GM23338 (cell line): ENCODE measurements around the gene PALS2. TPM values are rescaled to one million over a fixed set of nuclear protein-coding genes. Genes with fewer than 3 reads are reported as not detected.

Experiments used
- ATAC-seq: fragments of 200-7000 bp; cut with Tn5 transposase; 3 replicates; pipeline ENCODE4 v1.9.1; 2020
- DNase-seq: peaks from one replicate; pipeline ENCODE4 v3.0.0-alpha.2; 2015; ENCODE audit warnings: low spot score
- H2AFZ ChIP-seq: fragments of 200-600 bp; sonication (generic); 2 replicates; pipeline ENCODE4 v1.8.0; 2016; ENCODE audit warnings: antibody characterized with exemption, mild to moderate bottlenecking, moderate library complexity
- H3F3A ChIP-seq: fragments of 200-600 bp; sonication (generic); replicated peaks from 2 replicates; pipeline ENCODE4 v1.8.0; 2017; ENCODE audit warnings: antibody characterized with exemption, mixed run types, low read depth
- H3K27ac ChIP-seq: fragments of 200-600 bp; sonication (generic); 2 replicates; pipeline ENCODE4 v1.6.1; 2016; ENCODE audit warnings: low read depth
- H3K27me3 ChIP-seq: fragments of 200-600 bp; sonication (generic); 2 replicates; pipeline ENCODE4 v1.8.0; 2016; ENCODE audit warnings: mild to moderate bottlenecking, mixed run types, moderate library complexity; ENCODE audit not compliant: insufficient read depth
- H3K36me3 ChIP-seq: fragments of 200-600 bp; sonication (generic); 2 replicates; pipeline ENCODE4 v1.8.0; 2016; ENCODE audit warnings: mild to moderate bottlenecking; ENCODE audit not compliant: insufficient read depth
- H3K4me1 ChIP-seq: fragments of 200-600 bp; sonication (generic); 2 replicates; pipeline ENCODE4 v1.8.0; 2016; ENCODE audit warnings: mild to moderate bottlenecking, moderate library complexity; ENCODE audit not compliant: insufficient read depth
- H3K4me2 ChIP-seq: fragments of 200-600 bp; sonication (generic); 2 replicates; pipeline ENCODE4 v1.7.1; 2017; ENCODE audit warnings: mixed run types
- H3K4me3 ChIP-seq: fragments of 200-600 bp; sonication (generic); 2 replicates; pipeline ENCODE4 v1.6.1; 2016; ENCODE audit warnings: mixed run types
- H3K79me2 ChIP-seq: fragments of 200-600 bp; sonication (generic); replicated peaks from 2 replicates; pipeline ENCODE4 v1.8.0; 2017; ENCODE audit warnings: mild to moderate bottlenecking; ENCODE audit not compliant: insufficient read depth
- H3K9me2 ChIP-seq: fragments of 200-600 bp; sonication (generic); 2 replicates; pipeline ENCODE4 v1.8.0; 2017; ENCODE audit not compliant: insufficient read depth
- H4K20me1 ChIP-seq: fragments of 200-600 bp; sonication (generic); replicated peaks from 2 replicates; pipeline ENCODE4 v1.8.0; 2017; ENCODE audit warnings: mild to moderate bottlenecking; ENCODE audit not compliant: insufficient read depth
- H3K27ac Mint-ChIP-seq: 2 replicates; pipeline ENCODE4 v1.8.0; 2020; ENCODE audit warnings: inconsistent platforms, mild to moderate bottlenecking, moderate library complexity, mixed read lengths
- H3K27me3 Mint-ChIP-seq: 3 replicates; pipeline ENCODE4 v1.8.0; 2022; ENCODE audit warnings: low read depth, mild to moderate bottlenecking, moderate library complexity, mixed read lengths, inconsistent platforms; ENCODE audit not compliant: insufficient read depth, poor library complexity
- H3K36me3 Mint-ChIP-seq: 3 replicates; pipeline ENCODE4 v1.8.0; 2021; ENCODE audit warnings: low read depth, mild to moderate bottlenecking, inconsistent platforms, moderate library complexity, mixed read lengths
- H3K4me1 Mint-ChIP-seq: 3 replicates; pipeline ENCODE4 v1.8.0; 2020; ENCODE audit warnings: mild to moderate bottlenecking, inconsistent platforms, mixed read lengths
- H3K4me3 Mint-ChIP-seq: 3 replicates; pipeline ENCODE4 v1.8.0; 2021; ENCODE audit warnings: moderate library complexity, mild to moderate bottlenecking, inconsistent platforms, mixed read lengths
- H3K9me3 Mint-ChIP-seq: 3 replicates; pipeline ENCODE4 v1.8.0; 2020; ENCODE audit warnings: moderate library complexity, mild to moderate bottlenecking, inconsistent platforms, mixed read lengths
- CREB1 ChIP-seq: fragments of 250-450 bp; sonication (Bioruptor Pico); IDR thresholded peaks from 2 replicates; pipeline ENCODE4 v1.5.0; 2020; ENCODE audit warnings: low read depth, mild to moderate bottlenecking, moderate library complexity
- CTCF ChIP-seq, 2 experiments: fragments of 200-600 bp in 1 of 2; sonication (generic) in 1 of 2; conservative IDR thresholded peaks; 2 replicates each; pipeline versions ENCODE4 v1.5.1 to v1.6.1; 2016 to 2017; ENCODE audit warnings: antibody characterized with exemption in 2 of 2, low read depth in 2 of 2, mild to moderate bottlenecking in 2 of 2, moderate library complexity in 1 of 2
- ETS1 ChIP-seq: IDR thresholded peaks from 2 replicates; pipeline ENCODE4 v1.6.1; 2016; ENCODE audit warnings: antibody characterized with exemption
- EZH2 ChIP-seq: fragments of 200-600 bp; sonication (generic); IDR thresholded peaks from one replicate; pipeline ENCODE4 v1.8.0; 2017; ENCODE audit warnings: antibody characterized with exemption, mild to moderate bottlenecking, low read depth; ENCODE audit not compliant: unreplicated experiment
- EZH2phosphoT487 ChIP-seq: fragments of 200-600 bp; sonication (generic); IDR thresholded peaks from one replicate; pipeline ENCODE4 v1.8.1; 2018; ENCODE audit warnings: antibody characterized with exemption; ENCODE audit not compliant: unreplicated experiment
- JUNB ChIP-seq: IDR thresholded peaks from one replicate; pipeline ENCODE4 v1.6.1; 2016; ENCODE audit warnings: antibody characterized with exemption; ENCODE audit not compliant: unreplicated experiment
- NANOG ChIP-seq: IDR thresholded peaks from 2 replicates; pipeline ENCODE4 v1.6.1; 2016; ENCODE audit warnings: antibody characterized with exemption, borderline replicate concordance
- POLR2AphosphoS5 ChIP-seq: IDR thresholded peaks from 2 replicates; pipeline ENCODE4 v1.6.1; 2016; ENCODE audit warnings: antibody characterized with exemption, low read depth
- REST ChIP-seq: IDR thresholded peaks from one replicate; pipeline ENCODE4 v1.6.1; 2018; ENCODE audit warnings: antibody characterized with exemption; ENCODE audit not compliant: unreplicated experiment
- STAT1 ChIP-seq: IDR thresholded peaks from one replicate; pipeline ENCODE4 v1.6.1; 2016; ENCODE audit warnings: antibody characterized with exemption; ENCODE audit not compliant: unreplicated experiment
- ZNF114 ChIP-seq: fragments of 250-450 bp; sonication (Bioruptor Pico); IDR thresholded peaks from 2 replicates; pipeline ENCODE4 v1.5.0; 2020; ENCODE audit warnings: mild to moderate bottlenecking, moderate library complexity
- ZNF331 ChIP-seq: fragments of 250-450 bp; sonication (Bioruptor Pico); IDR thresholded peaks from 2 replicates; pipeline ENCODE4 v1.5.0; 2020; ENCODE audit warnings: low read depth, mild to moderate bottlenecking, moderate library complexity
- ZNF462 ChIP-seq: fragments of 250-450 bp; sonication (Bioruptor Pico); IDR thresholded peaks from 2 replicates; pipeline ENCODE4 v1.5.0; 2020; ENCODE audit warnings: mild to moderate bottlenecking, moderate library complexity
- polyA plus RNA-seq: library from polyadenylated mRNA; unstranded; fragments of >200 nt; fragmentation: Nextera tagmentation; extraction: Ambion mirVana; gene quantifications from 2 replicates; pipeline ENCODE4 v1.2.1, GENCODE V29; 2016
- total RNA-seq: library from RNA; depleted of rRNA; stranded (reverse); fragments of >200 nt; shearing (Covaris generic); gene quantifications from 2 replicates; pipeline ENCODE4 v1.2.3, GENCODE V29; 2014

Gene PALS2
- total and polyA plus RNA-seq, 2 experiments from 2014 or later = 51.8 to 115 TPM

GRCh38 chr7:24555719-24556118 lies 17.5 kb upstream of the PALS2 start:
- no peak for DNase-seq

More at GRCh38 chr7:24555719-24556118, 17.5 kb upstream of the PALS2 start:
- Mint-ChIP-seq H3K4me3 (no peak overlapping the region), H3K36me3 (no peaks in the 10 kb centered on the region), H3K4me1 (no peaks in the 10 kb centered on the region; the same call in 2 of the 3 replicates), H3K27me3 (no peaks in the 10 kb centered on the region), H3K9me3 (no peaks in the 10 kb centered on the region), H3K27ac (no peak overlapping the region)
- no peaks in the 10 kb centered on the region for H3K36me3 ChIP-seq
- no peaks in the 10 kb centered on the region for H3K9me2 ChIP-seq
- H2AFZ ChIP-seq = no peak overlapping the region
- H3K79me2 ChIP-seq = no peaks in the 10 kb centered on the region
- H3K27me3 ChIP-seq = no peaks in the 10 kb centered on the region
- TF ChIP-seq REST = no peak
- TF ChIP-seq STAT1 = no peak
- no peak for TF ChIP-seq ETS1
- no peak for TF ChIP-seq JUNB
- TF ChIP-seq ZNF462 (CRISPR knock-in tag) = no peak
- no peak for TF ChIP-seq ZNF331 (CRISPR knock-in tag)
- no peak for TF ChIP-seq NANOG
- TF ChIP-seq EZH2 = no peak
- TF ChIP-seq EZH2phosphoT487 = no peak
- no peak for TF ChIP-seq ZNF114
- no peak for TF ChIP-seq POLR2AphosphoS5
- TF ChIP-seq CTCF (conservative IDR thresholded peaks at IDR 0.05; ENCODE audit: low read depth in 2 of 2) = no peak
- no peak for TF ChIP-seq CREB1 (CRISPR knock-in tag)
- H3K4me2 ChIP-seq = no peak overlapping the region
- no peaks in the 10 kb centered on the region for H3F3A ChIP-seq
- H3K27ac ChIP-seq = no peak overlapping the region
- H3K4me1 ChIP-seq = no peaks in the 10 kb centered on the region
- ATAC-seq = no peak
- H3K4me3 ChIP-seq = no peak overlapping the region
- H4K20me1 ChIP-seq = no peaks in the 10 kb centered on the region
